ENCODE data around the gene ZNF638.

ZNF638 gene

DNA sequence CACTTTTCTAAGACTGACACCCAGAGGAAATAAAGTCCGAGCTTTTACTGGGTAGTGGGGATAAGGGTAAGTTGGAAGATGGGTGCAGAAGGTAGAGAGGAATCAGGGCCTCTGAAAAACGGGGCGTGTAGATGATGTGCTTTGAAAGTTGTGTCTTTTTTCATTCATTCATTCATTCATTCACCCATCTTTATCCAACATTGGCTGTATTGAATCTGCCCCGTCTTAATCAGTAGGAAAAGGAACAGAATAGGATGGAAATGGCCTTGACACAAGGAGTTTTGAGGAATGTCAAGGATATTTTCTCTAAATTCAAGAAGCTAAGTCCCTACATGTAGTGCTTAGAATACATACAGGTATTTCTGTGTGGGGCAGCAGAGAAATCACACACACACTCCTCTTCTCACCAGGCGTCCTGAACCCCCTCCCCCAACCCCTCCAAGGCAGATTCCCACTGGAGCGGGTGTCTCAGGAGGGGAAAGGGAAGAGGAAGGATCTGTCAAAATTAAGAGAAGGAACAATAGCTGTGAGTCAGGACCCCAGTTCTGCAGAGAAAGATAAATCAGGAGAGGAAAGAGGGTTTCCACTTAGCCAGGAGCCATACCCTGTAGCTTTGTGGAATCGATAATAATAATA lies 135.7 kb downstream of the ZNF638 start:
- no peak for DNase-seq (ENCODE audit: extremely low spot score)
- ChIA-PET POLR2A (no interaction called here), CTCF (interaction anchor here (0.7 to 2.2 kb wide), 4 partner anchors 9 to 311 kb away, joined by 3 to 10 read pairs (median 4); no protein-coding TSS in a partner anchor)
- TF ChIP-seq, protein P1, sequence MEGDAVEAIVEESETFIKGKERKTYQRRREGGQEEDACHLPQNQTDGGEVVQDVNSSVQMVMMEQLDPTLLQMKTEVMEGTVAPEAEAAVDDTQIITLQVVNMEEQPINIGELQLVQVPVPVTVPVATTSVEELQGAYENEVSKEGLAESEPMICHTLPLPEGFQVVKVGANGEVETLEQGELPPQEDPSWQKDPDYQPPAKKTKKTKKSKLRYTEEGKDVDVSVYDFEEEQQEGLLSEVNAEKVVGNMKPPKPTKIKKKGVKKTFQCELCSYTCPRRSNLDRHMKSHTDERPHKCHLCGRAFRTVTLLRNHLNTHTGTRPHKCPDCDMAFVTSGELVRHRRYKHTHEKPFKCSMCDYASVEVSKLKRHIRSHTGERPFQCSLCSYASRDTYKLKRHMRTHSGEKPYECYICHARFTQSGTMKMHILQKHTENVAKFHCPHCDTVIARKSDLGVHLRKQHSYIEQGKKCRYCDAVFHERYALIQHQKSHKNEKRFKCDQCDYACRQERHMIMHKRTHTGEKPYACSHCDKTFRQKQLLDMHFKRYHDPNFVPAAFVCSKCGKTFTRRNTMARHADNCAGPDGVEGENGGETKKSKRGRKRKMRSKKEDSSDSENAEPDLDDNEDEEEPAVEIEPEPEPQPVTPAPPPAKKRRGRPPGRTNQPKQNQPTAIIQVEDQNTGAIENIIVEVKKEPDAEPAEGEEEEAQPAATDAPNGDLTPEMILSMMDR (IDR thresholded peaks at IDR 0.05; ENCODE audit: control extremely low read depth, extremely low read depth, low read depth, missing control alignments), result no peak

DNA sequence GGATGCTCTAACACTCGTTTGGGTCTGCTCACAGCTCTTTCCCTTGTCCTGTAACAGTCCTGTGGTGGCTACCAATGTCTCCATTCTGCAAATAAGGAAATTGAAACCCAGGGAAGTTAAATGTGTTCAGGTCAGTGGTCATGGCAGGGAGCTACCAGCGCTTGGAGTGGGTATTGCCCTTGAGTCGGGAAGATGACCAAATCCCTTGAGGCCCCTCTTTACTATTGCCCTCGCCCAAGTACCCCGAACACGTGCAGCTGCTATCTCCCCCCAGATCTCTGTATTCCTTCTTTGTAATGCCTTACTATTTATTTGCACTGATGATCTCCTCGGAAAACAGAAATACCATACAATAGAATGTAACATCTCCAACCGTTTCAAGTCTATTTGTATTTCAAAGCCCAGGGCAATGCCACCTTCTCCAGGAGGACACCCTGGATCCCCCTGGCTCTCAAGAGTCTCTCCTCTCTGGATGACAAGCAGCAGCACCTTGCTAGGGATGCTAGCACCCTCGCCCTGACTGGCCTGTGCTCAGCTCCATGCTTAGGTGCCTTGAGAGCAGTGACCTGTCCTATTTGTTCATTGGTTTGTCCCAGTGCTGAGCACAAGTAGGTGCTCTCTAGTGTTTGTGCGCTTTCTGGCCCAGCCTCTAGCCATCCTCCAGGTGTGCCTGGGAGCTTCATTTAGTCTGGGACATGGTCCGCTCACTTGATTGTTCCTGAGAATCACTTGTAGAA lies 136.9 kb downstream of the ZNF638 start:
- POLR2A ChIA-PET, result no interaction called here
- DNase-seq (ENCODE audit: extremely low spot score), result no peak
- CTCF ChIA-PET, result interaction anchor here (1.4 to 2.0 kb wide), 3 partner anchors 7 to 18 kb away, joined by 3 to 10 read pairs (median 4); no protein-coding TSS in a partner anchor
- TF ChIP-seq, protein P1 (IDR thresholded peaks at IDR 0.05; ENCODE audit: control extremely low read depth, extremely low read depth, low read depth, missing control alignments), result no peak

DNA sequence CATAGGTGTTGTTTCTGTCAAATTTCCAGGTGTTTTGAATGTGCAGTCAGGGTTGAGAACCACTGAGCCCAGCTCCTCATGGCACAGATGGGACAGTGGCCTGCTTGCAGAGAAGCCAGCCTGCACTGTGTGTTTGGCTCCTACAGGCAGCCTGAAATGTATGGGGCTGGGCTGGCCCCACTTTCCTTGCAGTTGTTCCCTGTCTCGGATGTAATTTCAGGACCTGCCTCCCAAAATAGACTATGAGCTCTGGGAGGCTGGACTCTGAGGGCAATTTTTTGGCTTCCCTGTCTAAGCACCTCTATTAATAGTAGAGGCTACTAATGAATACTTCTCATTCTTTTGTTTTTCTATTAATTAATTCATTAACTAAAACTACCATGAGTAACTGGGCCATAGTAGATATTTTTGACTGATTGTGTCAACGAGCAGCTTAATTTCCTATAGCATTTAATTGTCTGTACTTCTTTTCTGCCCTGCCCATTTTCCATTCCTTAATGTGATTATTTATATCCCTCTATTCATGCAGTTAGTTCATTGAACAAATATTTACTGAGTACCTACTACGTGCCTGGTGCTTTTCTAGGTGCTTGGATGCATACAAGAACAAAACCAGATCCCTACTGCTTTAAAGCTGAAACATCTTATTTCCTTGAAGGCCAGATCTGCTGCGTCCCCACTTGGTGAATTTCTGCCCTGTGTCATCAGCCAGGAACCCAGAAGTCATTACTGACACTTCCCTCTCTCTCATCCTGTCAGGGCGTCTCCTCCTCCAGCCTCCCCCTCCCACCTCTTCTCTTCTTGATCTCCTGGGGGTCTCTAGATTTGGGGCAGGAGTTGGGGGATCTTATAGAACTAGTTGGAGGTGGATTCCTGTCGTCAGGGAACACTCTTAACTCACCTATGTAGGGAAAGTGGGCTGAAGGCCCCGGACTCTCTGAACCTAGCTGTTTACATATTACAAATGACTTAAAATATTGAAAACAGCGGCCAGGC lies 138.1 kb downstream of the ZNF638 start:
- TF ChIP-seq, protein P1 (IDR thresholded peaks at IDR 0.05; ENCODE audit: control extremely low read depth, extremely low read depth, low read depth, missing control alignments), result no peak
- POLR2A ChIA-PET, result interaction anchor here (0.6 kb wide), 1 partner anchor 50 kb away, joined by 5 read pairs; no protein-coding TSS in a partner anchor
- CTCF ChIA-PET, result interaction anchor here (0.7 to 2.0 kb wide), 4 partner anchors 9 to 170 kb away, joined by 3 to 10 read pairs (median 4); no protein-coding TSS in a partner anchor
- DNase-seq (ENCODE audit: extremely low spot score), result no peak

DNA sequence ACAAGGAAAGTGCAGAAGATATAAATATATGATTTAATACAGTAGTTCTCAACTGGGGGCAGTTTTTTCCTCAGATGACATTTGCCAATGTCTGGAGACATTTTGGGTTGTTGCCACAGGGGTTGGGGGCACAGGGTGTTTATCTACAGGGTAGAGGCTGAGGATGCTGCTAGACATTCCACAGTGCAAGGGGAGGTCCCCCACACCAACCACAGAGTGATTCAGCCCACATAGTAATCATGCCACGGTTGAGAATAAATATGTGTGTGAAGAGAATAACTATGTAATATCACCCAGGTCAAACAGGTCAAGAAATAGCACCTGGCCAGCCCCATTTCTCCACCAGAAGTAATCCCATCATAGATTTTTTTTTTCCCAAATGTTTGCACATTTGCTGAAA lies 139.7 kb downstream of the ZNF638 start:
- DNase-seq (ENCODE audit: extremely low spot score), result no peak
- CTCF ChIA-PET, result no interaction called here
- POLR2A ChIA-PET, result no interaction called here
- TF ChIP-seq, protein P1 (IDR thresholded peaks at IDR 0.05; ENCODE audit: control extremely low read depth, extremely low read depth, low read depth, missing control alignments), result no peak

DNA sequence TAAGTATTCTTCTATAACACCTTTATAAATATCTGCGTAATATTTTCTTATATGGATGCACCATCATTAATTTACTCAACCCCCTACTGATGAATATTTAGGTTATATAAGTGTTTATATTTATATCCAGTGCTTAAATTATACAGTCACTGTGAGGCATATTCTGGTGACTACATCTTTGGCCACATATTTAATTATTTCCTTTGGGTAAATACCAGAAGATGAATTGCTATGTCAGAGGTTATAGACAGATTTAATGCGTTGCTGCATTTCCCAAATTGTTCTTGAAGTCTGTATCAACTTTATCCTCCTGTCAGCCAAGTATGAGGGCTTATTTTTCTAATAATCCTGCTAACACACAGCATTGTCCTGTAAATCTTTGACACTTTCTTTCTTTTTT lies 140.4 kb downstream of the ZNF638 start:
- POLR2A ChIA-PET, result no interaction called here
- TF ChIP-seq, protein P1 (IDR thresholded peaks at IDR 0.05; ENCODE audit: control extremely low read depth, extremely low read depth, low read depth, missing control alignments), result no peak
- no peak for DNase-seq (ENCODE audit: extremely low spot score)
- CTCF ChIA-PET, result no interaction called here
